RWPE2 (cell line): Measurements from ENCODE around the gene EXOC6.

Experiments
- ATAC-seq: fragments of 200-7000 bp; cut with Tn5 transposase; 3 replicates; pipeline ENCODE4 v1.9.1; 2021; ENCODE audit warnings: low read depth
- DNase-seq: peaks from one replicate; pipeline ENCODE4 v3.0.0-alpha.2; 2020; ENCODE audit warnings: low spot score
- H3K27ac ChIP-seq: fragments of 450-650 bp; 2 replicates; pipeline ENCODE4 v1.5.1; 2017; ENCODE audit warnings: mild to moderate bottlenecking; ENCODE audit not compliant: poor library complexity, severe bottlenecking
- H3K27me3 ChIP-seq: fragments of 250-450 bp; sonication (Bioruptor Pico); 2 replicates; pipeline ENCODE4 v1.5.1; 2021; ENCODE audit warnings: mild to moderate bottlenecking, moderate library complexity; ENCODE audit not compliant: insufficient read depth, poor library complexity, severe bottlenecking
- H3K36me3 ChIP-seq: fragments of 250-450 bp; sonication (Bioruptor Pico); 2 replicates; pipeline ENCODE4 v1.5.1; 2020; ENCODE audit warnings: low read depth, mild to moderate bottlenecking, moderate library complexity
- H3K4me1 ChIP-seq: fragments of 250-450 bp; sonication (Bioruptor Pico); 2 replicates; pipeline ENCODE4 v1.5.1; 2021; ENCODE audit warnings: mild to moderate bottlenecking, moderate library complexity; ENCODE audit not compliant: insufficient read depth, poor library complexity, severe bottlenecking
- H3K4me3 ChIP-seq: fragments of 250-450 bp; sonication (Bioruptor Pico); 2 replicates; pipeline ENCODE4 v1.5.1; 2021; ENCODE audit warnings: mild to moderate bottlenecking, moderate library complexity; ENCODE audit not compliant: severe bottlenecking
- H3K9me3 ChIP-seq: fragments of 250-450 bp; sonication (Bioruptor Pico); 2 replicates; pipeline ENCODE4 v1.5.1; 2021; ENCODE audit warnings: mild to moderate bottlenecking, moderate library complexity; ENCODE audit not compliant: severe bottlenecking
- CTCF ChIP-seq: fragments of 450-650 bp; IDR thresholded peaks from one replicate; pipeline ENCODE4 v1.5.1; 2017; ENCODE audit warnings: mild to moderate bottlenecking, moderate library complexity; ENCODE audit not compliant: poor library complexity, severe bottlenecking

Gene EXOC6

DNA sequence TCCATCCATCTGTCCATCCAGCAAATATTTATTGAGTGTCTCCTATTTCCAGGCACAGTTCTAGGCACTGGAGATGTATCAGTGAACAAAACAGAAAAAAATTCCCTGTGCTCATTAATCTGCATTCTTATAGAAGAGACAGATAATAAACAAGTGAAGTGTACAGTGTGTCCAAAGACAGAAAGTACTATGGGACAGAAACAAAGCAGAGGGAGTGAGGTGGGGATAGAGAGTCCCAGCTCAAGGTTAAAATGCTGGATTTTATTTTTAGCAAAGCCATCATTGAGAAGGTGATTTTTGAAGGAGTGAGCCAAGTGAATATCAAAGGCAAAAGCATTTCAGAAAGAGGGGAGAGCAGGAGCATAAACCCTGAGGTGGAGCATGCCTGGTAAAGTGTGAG lies 21.8 kb upstream of the EXOC6 start:
- Histone ChIP-seq H3K9me3 (no peaks in the 10 kb centered on the region), H3K36me3 (no peaks in the 10 kb centered on the region), H3K4me3 (no peak overlapping the region), H3K27ac (no peak overlapping the region), H3K27me3 (no peaks in the 10 kb centered on the region), H3K4me1 (peaks cover 10% of the 10 kb centered on the region)
- DNase-seq (no peak), ATAC-seq (no peak)
- no peak for TF ChIP-seq CTCF

DNA sequence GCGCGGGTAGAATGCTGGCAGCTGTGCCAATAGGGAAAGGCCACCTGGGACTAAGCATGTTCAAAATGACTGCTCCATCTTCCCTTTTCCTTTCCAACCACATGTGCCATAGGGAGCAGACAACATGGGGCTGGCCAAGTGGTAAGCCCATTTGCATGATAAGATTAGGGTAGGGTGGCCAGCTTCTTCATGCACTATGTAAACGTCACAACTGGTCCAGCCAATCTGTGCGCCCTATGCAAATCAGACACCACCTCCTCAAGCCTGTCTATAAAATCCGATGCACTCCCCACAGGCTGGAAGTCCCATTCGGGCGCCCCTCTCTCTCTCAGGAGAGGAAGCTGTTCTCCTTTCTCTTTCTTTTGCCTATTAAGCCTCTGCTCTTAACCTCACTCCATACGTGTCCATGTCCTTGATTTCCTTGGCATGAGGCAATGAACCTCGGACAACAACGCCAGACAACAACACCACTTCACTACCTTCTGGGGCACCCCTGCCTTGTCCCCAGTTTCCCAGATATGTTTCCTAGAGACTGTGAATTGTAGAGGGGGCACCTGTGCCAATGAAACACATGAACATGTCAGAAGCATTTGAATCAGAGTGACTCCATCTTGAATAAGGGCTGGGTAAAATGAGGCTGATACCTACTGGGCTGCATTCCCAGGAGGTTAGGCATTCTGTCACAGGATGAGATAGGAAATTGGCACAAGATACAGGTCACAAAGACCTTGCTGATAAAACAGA lies 19.1 kb upstream of the EXOC6 start:
- ATAC-seq (no peak), DNase-seq (no peak)
- no peaks in the 10 kb centered on the region for H3K27me3 ChIP-seq
- no peak overlapping the region for H3K27ac ChIP-seq
- H3K9me3 ChIP-seq = no peaks in the 10 kb centered on the region
- TF ChIP-seq CTCF = no peak
- H3K36me3 ChIP-seq = no peaks in the 10 kb centered on the region
- no peak overlapping the region for H3K4me3 ChIP-seq
- no peaks in the 10 kb centered on the region for H3K4me1 ChIP-seq

- no peaks in the 10 kb centered on the region for H3K36me3 ChIP-seq
- H3K27ac ChIP-seq = no peak overlapping the region
- no peak overlapping the region for H3K4me3 ChIP-seq
- DNase-seq = no peak
- H3K27me3 ChIP-seq = no peaks in the 10 kb centered on the region
- TF ChIP-seq CTCF = no peak
- ATAC-seq = no peak
- peaks cover 2% of the 10 kb centered on the region for H3K4me1 ChIP-seq
- no peaks in the 10 kb centered on the region for H3K9me3 ChIP-seq
Observed at GRCh38 chr10:92829786-92830377, 18.4 kb upstream of the EXOC6 start.

DNA sequence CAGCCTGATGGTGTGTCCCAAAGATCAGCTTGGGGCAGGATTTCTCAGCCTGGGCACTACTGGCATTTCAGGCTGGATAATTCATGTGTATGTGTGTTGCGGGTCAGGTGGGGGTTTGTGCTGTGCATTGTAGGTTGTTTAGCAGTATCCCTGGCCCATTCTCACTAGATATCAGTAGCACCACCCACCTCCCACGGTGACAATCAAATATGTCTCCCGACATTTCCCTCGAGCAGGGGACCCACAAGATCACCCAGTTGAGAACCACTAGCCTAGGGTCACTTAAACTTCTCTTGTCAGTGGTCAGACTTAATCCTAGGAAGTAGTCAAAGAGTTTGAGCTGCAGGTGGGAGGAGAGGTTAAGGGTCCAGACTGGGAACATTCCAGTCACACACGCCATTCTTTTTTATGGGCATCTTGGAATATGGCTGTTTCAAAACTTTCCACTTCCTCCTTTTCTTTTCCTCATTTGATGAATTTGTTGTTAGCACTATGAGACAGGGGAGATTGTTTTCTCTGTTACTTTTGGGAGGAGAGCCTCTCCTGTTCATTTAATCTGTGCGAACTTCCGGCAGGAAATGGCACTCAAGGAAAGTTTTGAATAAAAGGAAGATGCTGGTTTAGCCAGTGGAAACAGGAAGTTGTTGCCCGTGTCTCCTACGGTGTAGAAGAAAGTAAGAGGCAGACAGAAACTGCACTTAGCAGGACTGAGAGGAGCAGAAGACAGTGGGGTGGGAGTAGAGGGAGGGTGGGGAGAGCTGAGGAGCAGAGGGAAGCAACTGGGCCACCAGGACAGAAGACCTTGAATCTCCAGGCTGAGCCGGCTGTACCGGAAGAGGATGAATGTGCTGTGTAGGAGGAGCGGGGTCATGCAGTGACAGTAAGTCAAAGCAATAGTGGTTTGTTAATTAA lies 17.6 kb upstream of the EXOC6 start:
- H3K4me3 ChIP-seq = no peak overlapping the region
- H3K27ac ChIP-seq = no peak overlapping the region
- peaks cover 4% of the 10 kb centered on the region for H3K4me1 ChIP-seq
- H3K36me3 ChIP-seq = no peaks in the 10 kb centered on the region
- no peak for ATAC-seq
- H3K27me3 ChIP-seq = no peaks in the 10 kb centered on the region
- DNase-seq = no peak
- H3K9me3 ChIP-seq = no peaks in the 10 kb centered on the region
- no peak for TF ChIP-seq CTCF
